Non-pigmented ciliary epithelial cell (primary cell): ENCODE data around the gene NFILZ.

Experiments used
- DNase-seq: peaks from one replicate; pipeline ENCODE4 v3.0.0-alpha.2; 2010; ENCODE audit warnings: low read depth

NFILZ gene, protein sequence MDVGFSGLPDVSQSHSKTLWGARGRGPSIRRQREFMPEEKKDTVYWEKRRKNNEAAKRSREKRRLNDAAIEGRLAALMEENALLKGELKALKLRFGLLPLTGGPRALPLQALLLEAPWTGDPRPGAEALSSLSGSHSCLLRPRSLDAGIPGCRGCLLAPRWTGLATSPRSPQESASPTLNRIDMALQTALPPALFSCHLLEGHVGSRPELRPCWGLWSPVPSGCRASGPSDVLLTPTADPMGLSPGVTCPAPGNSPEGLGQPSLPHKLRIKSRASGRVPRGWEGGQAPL

GRCh38 chr19:8629996-8630683 lies at the start of gene NFILZ:
Gene NFILZ (plus strand): TSS chr19:8630633. CDS start chr19:8676766, 46,133 bp downstream.
- DNase-seq = no peak

GRCh38 chr19:8580710-8581281 lies 49.6 kb upstream of the NFILZ start:
- DNase-seq = no peak

DNA sequence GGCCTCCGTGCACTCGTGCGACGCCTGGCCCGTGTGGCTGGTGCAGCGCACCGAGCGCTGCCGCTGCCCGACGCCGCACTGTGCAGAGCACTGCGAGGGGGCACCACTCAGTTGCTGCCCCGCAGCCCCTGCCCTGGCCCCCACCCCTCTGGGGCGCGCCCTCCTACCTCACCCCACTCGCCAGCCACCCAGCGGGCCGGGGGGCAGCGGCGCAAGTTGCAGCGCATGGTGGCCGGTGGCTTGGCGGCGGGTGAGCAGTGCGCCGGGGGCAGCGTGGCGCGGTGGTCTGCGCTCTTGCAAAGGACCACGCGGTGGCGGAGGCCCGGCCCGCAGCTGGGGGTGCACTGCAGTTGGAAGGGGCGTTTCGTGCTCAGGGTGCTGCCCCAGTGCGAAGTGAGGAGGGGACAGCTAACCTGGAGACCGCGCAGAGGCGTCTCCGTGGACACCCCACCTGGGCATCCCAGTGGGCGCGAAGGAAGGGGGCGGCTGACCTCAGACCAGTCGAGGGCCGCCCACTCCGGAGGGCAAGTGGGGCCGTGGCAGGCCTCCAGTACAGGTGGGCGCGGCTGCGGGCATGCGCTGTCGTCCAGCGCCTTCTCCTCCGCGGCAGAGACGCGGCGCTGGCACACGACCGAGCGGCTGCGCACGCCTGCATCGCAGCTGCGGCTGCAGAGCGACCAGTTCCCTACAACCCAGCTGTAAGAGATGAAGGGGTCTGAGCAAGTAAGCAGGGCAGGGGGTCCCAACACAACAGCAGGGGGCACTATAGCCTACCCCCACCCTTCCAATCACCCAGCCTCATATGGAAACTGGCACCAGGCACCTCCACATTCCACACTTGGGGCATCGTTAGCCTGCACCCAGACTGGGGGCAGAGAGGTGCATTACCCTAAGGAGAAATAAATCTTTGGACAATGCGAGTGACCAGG lies 45.2 kb upstream of the NFILZ start:
- no peak for DNase-seq

DNA sequence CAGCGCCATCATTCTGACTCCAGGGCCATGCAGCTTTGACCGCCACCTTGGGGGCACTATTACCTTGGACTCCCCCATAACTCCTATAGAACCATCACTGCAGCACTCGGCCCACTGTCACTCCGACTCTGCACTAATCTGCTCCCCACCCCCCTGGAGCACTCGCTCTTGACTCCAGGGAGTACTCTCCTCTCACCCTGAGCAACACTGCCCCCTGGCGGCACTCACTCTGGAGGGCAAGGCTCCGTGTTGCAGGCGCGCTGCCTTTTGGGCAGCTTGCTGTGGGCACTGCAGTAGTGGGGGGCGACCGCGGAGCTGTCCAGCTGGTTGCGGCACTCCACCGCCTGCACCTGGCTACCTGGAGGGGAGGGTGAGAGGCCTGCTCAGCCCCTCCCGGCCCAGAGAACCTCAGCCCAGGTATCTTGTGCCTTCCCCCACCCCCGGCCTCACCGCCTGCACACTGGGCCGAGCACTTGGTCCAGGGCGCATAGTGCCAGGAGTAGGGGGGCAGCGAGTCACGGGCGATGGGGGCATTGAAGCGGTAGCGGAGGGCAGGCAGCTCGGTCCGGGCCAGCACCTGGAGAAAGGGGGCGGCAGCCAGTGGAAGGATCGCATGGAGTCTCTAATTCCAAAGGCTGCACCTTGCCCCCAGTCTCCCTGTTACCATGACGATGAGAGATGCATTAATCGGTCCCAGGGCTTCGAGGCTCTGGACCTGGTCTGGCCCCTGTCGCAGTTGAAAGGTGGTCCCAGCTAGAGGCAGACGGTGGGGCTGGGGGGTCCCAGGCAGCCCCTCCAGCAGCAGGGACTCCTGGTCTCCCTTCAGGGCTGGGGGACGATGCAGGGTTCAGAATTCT lies 44.3 kb upstream of the NFILZ start:
- DNase-seq = no peak

GRCh38 chr19:8589177-8589714 lies 41.2 kb upstream of the NFILZ start:
- DNase-seq = no peak

GRCh38 chr19:8592231-8593009 lies 38.0 kb upstream of the NFILZ start:
- peak; percentile 87 for DNase-seq

DNA sequence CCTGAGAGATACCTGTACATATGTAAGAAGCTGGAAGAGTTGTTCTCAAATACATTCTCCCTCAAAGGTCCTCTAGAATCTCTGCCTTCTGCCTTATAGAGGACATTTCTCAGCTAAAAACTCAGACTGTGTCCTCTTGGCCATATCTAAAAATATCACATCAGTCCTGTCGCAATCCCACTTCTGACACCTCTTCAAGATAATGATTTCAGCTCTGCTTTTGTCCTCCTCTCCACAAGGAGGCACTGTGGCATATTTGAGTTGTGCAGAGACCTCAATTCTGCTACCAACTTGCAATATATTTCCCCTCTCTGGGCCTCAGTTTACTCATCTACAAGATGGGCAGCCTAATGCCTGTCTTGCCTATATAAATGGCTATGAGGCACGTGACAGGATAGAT lies 36.5 kb upstream of the NFILZ start:
- DNase-seq = no peak

DNA sequence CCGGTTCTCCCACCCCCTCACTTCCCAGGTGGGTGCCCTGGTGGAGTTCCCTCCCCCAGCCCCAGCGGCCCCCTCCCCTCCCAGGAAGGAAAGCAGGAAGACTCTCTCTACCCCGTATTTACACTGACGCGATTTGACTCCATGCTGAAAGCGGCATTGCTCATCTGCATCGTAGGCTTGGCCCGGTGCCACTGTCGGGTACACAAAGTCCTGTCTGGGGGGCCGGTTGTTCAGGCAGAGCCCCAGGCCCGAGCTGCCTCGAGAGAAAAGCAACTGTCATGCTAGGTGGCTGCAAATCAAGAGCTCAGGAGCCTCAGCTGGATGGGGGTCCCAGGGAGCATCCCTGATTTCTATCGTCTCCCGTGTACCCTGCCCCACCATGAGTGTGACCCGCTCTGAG lies 34.8 kb upstream of the NFILZ start:
- DNase-seq = no peak

- DNase-seq = no peak
Measured at GRCh38 chr19:8596168-8596567, 34.3 kb upstream of the NFILZ start.

GRCh38 chr19:8600064-8600463 lies 30.4 kb upstream of the NFILZ start:
- no peak for DNase-seq

DNA sequence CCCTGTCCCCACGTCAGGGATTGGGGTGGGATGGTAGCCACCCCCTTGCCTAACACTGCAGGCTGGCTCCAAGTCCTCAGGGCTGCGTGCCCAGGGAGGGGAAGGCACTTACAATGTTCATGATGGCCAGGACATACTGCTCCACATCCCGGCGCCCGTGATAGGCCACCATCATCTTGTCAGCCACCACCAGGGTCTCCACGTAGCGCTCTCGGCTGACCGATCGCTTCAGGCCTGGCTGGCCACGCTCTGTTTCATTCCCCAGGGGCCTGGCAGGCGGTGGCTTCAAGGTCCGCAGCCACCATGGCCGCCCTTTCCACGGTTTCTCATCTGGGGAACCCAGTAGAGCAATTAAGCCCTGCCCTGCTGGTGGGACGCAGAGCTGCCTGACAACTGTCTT lies 29.6 kb upstream of the NFILZ start:
- DNase-seq = no peak

GRCh38 chr19:8601796-8602195 lies 28.6 kb upstream of the NFILZ start:
- no peak for DNase-seq

DNA sequence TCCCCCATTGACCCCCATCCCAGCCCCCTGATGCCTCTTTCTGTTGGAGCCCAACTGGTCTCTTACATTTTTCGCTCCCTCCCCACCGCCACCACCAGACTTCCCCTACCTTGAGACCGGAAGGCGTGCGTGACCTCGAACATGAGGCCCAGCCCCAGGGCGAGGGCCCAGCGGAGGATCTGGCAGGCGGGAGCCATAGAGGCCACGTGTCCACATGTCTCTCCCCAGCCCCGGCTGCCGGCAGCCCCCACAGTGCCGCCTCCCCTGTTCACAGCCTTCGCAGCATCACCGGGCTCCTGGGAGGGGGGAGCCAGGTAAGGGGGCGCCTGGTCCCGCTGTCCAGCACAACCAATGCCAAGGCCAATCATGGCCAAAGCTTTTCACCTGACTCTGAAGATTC lies 24.9 kb upstream of the NFILZ start:
- no peak for DNase-seq

- no peak for DNase-seq
Measured at GRCh38 chr19:8607386-8607785, 23.0 kb upstream of the NFILZ start.

DNA sequence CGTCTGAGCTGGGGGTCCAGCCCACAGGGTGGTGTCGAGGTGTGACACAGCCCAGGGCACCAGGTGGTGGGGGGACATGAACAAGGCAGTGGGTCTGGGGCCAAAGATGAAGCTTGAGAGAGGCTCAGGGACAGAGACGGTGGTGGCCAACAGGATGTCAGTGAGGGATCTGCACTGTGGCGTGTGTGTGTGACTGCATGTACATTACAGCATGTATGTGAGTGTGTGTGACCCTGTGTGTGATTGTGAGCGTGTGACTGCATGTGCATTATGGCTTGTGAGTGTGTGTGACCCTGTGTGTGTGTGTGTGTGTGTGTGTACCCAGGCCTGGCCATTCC lies 21.5 kb upstream of the NFILZ start:
- no peak for DNase-seq

- DNase-seq = no peak
Measured at GRCh38 chr19:8609279-8610040, 21.0 kb upstream of the NFILZ start.

DNA sequence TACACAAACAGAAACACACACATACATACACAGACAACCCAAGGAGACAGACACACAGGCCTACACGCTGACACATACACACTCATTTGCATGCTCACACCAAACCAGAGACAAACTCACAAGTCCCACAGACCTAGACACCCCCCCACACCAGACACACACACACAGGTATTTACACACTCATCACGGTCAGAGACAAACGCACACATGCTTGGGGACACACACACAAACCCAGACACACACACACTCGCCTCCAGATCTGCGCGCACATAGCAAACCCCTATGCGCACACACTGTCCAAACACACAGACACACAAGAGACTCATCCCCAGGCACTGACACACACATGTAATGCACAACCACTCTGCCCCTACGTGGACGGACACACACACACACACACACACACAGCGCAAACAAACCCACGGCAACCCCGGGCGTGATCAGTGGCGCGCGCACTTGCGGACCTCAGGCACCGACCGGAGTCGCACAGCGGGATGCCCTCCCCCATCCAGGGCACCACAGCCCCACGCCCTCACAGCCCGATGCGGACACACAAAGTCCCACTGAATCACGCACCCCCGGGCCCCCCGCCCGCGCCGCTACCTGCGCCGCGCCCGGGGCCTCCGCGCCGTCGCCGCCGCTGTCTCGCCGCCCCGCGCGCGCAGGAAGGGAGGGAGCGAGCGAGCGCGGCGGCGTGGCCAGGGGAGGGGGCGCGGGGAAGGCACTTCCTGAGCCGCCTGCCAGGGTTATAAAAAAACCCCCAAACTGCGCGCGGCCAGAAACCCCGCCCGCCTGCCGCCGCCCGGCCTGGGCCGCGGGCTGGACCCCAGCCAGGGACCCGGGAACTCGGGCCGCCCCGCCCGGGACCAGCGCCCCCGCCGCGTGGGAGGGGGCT lies 20.1 kb upstream of the NFILZ start, which contains the start of gene ADAMTS10:
Gene ADAMTS10, minus strand, starts transcription at position 675 of the 895 bp plus-strand sequence. CDS start 5,005 bp downstream, outside the sequence.
- DNase-seq = no peak

DNA sequence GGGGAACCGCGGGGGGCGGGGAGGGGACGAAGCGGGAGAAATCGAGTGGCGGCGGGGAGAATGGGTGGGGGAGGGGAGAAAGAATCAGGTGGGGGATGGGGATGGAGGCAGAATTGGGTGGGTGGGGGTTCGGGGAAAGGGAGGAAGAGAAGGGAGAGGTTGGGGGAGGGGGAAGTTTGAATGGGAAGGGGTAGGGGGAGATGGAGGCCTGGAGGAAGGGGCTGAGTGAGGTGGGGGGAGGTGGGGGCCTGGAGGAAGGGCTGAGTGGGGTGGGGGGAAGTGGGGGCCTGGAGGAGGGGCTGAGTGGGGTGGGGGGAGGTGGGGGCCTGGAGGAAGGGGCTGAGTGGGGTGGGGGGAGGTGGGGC lies 19.5 kb upstream of the NFILZ start:
- no peak for DNase-seq
